ENCODE results near the gene HDAC4.

The HDAC4 gene

DNA sequence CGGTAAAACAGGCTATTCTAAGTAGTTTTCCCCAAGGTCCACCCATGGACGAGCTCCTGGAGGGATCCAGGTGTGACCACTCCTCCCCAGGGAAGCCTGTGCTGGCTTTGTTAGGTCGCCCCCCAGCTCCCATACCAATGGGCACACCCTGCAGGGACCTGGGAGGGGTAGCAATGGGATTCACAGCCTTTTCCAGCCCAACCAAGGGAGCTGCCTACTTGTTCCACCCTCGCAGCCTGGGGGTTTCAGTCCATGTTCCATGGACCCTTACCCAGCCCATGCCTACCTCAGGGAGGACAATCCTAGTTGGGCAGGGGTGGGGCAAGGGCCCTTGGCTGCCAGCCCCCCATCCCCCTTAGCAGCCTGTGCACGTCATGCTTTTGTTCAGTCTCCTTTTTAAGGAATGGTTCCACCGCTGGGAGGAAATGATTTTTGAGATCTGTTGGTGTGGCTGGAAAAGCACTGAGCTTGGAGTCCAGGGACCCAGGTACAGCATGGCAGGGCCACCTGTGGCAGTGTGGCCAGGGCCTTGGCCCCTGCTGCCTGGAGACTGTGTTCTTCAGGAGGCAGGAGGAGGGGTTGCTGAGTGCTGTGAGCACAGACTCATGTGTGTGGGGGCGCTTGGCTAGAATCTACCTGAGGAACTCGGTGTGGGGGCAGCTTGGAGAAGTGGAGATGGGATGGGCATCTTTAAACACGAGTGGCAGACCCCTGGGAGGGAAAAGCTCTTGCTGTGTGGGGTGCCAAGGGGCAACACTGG lies 386.2 kb downstream of the HDAC4 start:
- TF ChIP-seq, protein P1, sequence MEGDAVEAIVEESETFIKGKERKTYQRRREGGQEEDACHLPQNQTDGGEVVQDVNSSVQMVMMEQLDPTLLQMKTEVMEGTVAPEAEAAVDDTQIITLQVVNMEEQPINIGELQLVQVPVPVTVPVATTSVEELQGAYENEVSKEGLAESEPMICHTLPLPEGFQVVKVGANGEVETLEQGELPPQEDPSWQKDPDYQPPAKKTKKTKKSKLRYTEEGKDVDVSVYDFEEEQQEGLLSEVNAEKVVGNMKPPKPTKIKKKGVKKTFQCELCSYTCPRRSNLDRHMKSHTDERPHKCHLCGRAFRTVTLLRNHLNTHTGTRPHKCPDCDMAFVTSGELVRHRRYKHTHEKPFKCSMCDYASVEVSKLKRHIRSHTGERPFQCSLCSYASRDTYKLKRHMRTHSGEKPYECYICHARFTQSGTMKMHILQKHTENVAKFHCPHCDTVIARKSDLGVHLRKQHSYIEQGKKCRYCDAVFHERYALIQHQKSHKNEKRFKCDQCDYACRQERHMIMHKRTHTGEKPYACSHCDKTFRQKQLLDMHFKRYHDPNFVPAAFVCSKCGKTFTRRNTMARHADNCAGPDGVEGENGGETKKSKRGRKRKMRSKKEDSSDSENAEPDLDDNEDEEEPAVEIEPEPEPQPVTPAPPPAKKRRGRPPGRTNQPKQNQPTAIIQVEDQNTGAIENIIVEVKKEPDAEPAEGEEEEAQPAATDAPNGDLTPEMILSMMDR (conservative IDR thresholded peaks at IDR 0.05; ENCODE audit: control insufficient read depth, insufficient read depth, low read depth, low read length), result no peak
- no peak overlapping the region for H3K4me3 ChIP-seq (ENCODE audit: control insufficient read depth, low read depth, low read length)
- DNase-seq (ENCODE audit: low read depth), result no peak

DNA sequence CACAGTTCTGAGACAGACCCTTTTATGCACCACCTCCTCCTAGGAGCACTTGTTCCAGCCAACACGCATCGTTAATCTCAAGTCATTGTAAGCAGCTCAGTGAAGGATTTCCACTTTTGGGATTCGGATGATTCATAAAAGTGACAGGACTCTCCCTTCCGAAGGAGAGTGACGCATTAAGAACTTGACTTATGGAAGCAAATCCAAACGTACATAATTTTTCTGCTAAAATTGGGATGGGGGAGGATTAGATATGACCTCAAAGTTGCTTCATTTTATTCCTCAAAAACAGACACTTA lies 387.2 kb downstream of the HDAC4 start:
- H3K4me3 ChIP-seq (ENCODE audit: control insufficient read depth, low read depth, low read length), result no peak overlapping the region
- no peak for DNase-seq (ENCODE audit: low read depth)
- TF ChIP-seq, protein P1 (conservative IDR thresholded peaks at IDR 0.05; ENCODE audit: control insufficient read depth, insufficient read depth, low read depth, low read length), result no peak

DNA sequence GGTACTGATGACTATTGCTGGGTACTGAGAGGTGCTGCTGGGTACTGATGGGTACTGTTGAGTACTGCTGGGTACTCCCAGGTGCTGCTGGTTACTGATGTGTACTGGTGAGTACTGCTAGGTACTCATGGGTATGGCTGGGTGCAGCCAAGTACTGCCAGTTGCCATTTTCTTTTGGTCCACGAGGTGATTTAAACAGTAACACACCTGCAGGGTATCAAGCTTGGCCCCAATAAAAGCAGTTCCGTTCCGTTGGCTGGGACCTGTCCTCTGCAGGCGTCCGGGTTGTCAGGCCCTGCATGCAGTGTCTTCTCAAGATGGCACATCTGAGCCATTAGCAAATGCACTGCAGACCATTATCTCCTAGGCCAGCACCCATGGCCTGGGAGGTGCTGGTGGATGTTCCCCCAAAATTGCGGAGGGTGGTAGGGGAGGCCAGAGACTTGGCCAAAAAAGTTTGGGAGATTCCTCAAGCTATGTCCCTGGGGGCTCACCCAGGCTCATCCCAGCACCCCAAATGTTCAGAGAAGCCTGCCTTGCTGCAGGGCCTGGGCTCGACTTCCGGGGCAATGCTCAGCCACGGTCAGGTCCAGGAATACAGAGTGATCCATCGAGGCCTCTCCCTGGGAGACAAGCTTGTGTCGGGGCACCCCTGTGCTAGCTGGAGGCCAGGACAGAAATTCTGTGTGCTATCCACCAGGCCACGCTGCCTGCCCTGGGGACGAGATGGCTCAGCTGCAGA lies 387.7 kb downstream of the HDAC4 start:
- no peak overlapping the region for H3K4me3 ChIP-seq (ENCODE audit: control insufficient read depth, low read depth, low read length)
- TF ChIP-seq, protein P1 (conservative IDR thresholded peaks at IDR 0.05; ENCODE audit: control insufficient read depth, insufficient read depth, low read depth, low read length), result no peak
- no peak for DNase-seq (ENCODE audit: low read depth)

DNA sequence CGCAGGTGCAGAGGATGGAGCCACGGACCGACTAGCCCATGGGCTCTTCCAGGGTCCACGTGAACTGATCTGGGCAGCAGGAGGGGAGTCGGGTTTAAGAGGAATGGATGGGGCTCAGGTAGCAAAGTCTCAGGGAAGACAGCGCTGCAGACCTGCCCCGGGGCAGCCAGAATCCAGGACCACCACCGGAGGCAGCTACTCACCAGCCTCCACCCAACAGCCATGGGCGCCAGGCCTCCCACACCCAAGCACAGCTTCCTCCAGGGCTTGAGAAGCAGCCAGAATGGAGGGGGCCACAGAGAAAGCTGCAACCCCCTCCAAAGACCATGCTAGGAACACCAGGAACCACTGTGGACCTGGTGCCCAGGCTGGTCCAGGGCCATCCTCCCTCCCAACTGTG lies 388.6 kb downstream of the HDAC4 start:
- DNase-seq (ENCODE audit: low read depth), result no peak
- H3K4me3 ChIP-seq (ENCODE audit: control insufficient read depth, low read depth, low read length), result no peak overlapping the region
- TF ChIP-seq, protein P1 (conservative IDR thresholded peaks at IDR 0.05; ENCODE audit: control insufficient read depth, insufficient read depth, low read depth, low read length), result no peak

DNA sequence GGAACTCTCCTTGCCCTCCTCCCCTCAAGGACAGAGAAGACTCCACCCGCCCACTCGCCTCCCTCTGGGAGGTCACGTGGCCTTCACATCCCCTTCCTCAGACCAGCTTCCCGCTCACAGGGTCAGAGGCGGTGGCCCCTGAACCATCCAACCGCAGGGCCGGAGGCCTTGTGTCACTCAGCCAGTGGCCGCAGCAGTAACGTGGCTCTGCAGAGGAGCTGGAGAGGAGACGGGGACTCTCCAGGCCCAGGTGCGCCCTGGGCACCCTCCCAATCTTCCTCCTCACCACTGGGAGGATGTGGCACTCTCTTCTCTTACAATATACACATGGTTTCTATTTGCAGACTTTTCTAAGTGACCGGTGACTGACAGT lies 391.2 kb downstream of the HDAC4 start:
- DNase-seq (ENCODE audit: low read depth), result no peak
- H3K4me3 ChIP-seq (ENCODE audit: control insufficient read depth, low read depth, low read length), result no peak overlapping the region
- TF ChIP-seq, protein P1 (conservative IDR thresholded peaks at IDR 0.05; ENCODE audit: control insufficient read depth, insufficient read depth, low read depth, low read length), result no peak

DNA sequence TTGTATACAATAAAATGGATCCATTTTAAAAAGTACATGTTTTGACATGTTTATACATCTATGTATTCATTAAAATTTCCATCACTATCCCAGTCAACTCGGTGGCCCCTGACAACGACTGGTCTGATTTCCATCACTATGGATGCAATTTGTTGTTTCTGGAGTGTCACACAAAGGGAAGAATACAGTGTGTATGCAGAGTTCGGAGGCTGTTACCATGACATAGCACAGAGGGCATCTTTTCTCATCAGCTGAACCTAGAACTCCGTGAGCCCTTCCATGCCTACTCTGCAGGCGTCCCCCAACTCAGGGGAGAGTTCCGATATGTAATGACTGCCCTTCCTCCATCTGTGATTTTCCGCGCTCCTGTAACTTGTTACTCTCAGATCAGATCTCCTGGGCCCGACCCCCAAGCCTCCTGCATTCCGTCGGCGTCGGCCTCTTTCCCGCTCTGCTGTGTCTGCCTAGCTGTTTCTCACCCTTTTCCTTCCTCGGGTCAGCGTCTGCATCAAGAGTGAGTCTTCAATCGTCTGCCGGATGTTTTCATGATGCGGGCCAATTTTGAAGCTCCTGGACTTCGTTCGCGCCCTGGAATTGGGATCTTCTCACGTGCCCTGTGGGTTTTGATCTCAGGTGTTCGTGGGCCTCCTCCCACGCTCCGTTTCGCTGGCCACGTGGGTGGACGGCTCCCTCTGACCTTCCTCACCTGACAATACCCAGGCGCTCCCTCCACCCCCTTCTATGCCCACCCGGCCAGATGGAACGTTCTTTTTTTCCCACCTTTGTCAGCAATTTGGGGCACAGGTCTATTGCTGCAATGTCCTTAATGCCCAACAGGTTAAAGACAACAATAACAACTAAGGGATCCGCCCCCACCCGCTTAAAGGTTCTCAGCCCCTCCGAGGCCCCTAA lies 391.9 kb downstream of the HDAC4 start:
- TF ChIP-seq, protein P1 (conservative IDR thresholded peaks at IDR 0.05; ENCODE audit: control insufficient read depth, insufficient read depth, low read depth, low read length), result no peak
- no peak for DNase-seq (ENCODE audit: low read depth)
- no peak overlapping the region for H3K4me3 ChIP-seq (ENCODE audit: control insufficient read depth, low read depth, low read length)

Measured in fibroblast of mammary gland (primary cell).